ENCODE results near the gene CHRM5.
A peak's percentile ranks its signal among the peaks of the same experiment; 100 is the strongest.
"Not testable (repeated sequence)": the region's sequence is repeated elsewhere in the genome, so short reads cannot be mapped to it uniquely, and the experiment has no call there.

The CHRM5 gene

GRCh38 chr15:33994005-33994615, 25.8 kb downstream of the CHRM5 start:
- peak in 1 of 2 experiments; percentile 20 for DNase-seq

DNA sequence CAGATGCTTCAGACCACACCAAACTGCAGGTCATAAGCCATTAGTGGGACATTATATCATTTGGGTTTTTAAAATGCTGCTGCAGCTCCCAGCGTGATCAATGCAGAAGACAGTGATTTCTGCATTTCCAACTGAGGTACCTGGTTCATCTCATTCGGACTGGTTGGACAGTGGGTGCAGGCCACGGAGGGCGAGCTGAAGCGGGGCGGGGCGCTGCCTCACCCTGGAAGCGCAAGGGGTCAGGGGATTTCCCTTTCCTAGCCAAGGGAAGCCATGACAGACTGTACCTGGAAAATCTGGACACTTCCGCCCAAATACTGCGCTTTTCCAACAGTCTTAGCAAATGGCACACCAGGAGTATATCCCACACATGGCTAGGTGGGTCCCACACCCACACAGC, 27.4 kb downstream of the CHRM5 start:
- not testable (repeated sequence) for DNase-seq

DNA sequence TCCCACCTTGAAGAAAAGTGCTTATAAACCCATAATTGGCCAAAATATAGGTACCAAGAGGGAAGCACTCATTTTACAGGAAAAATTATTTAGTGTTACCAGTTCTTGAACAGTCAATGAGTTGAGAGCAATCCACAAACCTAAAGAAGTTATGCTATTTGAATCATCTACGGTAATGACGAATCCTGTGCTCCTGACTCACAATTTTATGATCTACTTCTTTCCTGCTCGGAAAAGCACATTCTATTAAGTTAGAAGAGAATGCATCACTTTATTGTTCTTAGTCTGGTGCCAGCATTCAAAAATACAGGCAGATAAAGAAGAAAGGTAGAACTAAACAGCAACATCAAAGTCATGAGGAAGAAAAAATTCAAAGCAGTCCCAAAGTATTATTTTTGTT, 33.2 kb downstream of the CHRM5 start:
- DNase-seq = no peak

DNA sequence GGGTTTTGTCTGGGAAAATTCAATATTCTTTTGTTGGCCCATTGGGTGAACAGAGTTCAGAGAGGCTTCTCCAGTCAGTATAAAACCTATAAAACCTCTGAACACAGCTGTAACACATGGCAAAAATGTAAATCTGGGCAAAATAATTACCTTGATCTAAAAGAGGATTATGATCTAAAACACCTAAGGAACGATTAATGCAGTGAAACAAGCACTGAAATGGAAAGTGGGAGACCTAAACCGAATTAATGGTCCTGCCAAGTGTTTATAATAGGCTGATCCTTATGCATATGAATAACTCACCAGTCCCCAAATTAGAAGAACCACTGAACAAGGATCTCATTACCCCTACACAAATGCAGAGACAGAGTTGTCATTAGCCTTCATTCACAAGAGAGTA, 38.1 kb downstream of the CHRM5 start:
- no peak for DNase-seq

GRCh38 chr15:34009656-34010055, 41.4 kb downstream of the CHRM5 start:
- no peak for DNase-seq

DNA sequence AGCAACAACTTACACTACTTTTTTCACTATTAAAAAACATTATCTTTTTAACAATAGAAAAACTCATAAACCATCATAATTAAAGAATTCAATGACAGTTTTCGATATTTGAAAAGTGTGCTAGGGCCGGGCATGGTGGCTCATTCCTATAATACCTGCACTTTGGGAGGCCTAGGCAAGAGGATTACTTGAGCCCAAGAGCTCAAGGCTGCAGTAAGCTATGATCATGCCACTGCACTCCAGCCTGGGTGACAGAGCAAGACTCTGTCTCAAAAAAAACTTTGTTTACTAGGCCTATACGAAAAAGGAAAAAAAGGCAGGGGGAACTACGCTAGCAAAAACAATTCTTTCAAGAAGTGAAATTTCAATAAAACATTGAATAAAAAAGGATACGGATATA, 42.6 kb downstream of the CHRM5 start:
- DNase-seq = no peak

DNA sequence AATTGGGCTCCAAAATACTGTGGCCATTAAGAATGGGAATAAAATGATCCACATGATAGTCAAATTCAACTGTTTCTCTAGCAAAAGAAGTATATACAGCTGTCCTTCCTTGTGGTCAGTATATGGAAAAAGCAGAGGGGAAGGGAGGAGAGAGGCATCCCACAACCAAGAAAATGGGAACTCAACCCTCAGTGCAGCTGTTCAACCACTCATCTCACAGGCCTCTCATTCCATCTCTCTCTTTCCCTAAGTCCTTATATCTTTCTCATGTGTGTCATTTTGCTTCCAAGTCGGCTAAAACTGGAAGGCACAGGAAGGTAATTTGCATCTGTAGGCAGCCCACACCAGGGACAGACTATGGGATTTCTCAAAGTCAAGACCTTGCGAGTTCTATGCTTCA, 43.2 kb downstream of the CHRM5 start:
- no peak for DNase-seq

DNA sequence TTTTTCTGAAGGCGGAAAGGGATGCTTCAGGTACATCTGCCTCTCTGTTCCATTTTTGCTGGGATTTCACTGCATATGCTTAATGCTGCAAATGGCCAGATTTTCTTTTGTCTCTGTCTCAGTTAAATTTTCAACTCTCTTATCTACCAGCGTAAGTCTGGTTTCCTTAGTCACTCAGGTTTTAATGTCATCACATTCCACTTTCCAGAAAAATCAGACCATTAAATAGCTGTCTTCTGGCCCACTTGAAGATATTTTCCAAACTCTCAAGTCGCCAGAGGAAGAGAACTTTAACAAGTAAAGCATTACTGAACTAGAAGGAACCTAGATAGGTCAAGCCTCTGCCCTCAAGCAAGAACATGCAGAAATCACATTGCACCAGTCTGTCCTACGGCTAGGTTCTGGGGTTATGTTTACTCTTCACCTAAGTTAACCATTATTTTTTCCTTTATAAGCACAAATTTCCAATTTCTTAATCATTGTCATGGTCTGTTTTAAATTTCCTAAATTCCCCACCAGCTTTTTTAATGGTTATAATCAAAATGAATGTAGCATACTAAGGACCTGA, 44.2 kb downstream of the CHRM5 start:
- DNase-seq = no peak

- DNase-seq = no peak
Observed at GRCh38 chr15:34013746-34014145, 45.4 kb downstream of the CHRM5 start.

DNA sequence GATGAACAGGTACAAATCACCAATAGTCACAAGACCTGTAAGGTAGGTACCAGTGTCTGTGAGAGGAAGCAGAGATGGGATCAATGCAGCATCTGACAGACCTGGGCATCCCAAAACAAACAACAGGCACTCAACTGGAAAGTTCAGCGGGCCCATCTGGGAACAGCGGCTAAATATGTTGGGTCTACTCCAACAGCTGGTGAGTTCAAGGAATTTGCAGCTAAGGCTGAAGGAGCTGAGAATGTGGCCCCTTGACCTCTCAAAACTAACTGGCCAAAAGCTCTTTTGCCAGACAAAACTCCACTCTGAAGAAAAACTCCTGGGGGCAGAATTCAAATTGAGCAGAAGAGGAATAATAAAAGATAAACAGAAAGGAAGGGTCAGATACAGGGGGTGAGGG, 46.3 kb downstream of the CHRM5 start:
- DNase-seq = no peak

GRCh38 chr15:34018021-34018645, 49.8 kb downstream of the CHRM5 start:
- DNase-seq = no peak

GRCh38 chr15:34018738-34019137, 50.4 kb downstream of the CHRM5 start:
- not testable (repeated sequence) for DNase-seq

DNA sequence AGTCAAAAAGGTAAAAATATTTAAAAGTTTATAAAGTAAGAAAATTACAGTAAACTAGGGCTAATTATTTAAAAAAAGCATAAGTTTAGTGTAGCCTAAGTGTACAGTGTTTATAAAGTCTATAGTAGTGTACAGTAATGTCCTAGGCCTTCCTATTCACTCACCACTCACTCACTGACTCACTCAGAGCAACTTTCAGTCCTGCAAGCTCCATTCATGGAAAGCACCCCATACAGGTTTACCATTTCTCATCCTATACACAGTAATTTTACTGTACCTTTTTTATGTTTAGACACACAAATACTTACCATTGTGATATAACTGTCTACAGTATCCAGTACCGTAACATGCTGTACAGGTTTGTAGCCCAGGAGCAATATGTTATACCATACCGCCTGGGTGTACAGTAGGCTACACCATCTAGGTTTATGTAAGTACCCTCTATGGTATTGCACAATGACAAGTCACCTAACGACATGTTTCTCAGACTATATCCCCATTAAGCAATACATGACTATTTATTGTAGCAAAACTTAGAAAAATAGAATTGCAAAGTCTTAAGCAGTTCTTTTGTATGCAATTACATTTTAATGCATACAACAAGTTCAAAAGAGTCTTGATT, 51.2 kb downstream of the CHRM5 start:
- no peak for DNase-seq

- DNase-seq = no peak
Observed at GRCh38 chr15:34023907-34024306, 55.6 kb downstream of the CHRM5 start.

GRCh38 chr15:34025252-34025651, 57.0 kb downstream of the CHRM5 start:
- no peak for DNase-seq

DNA sequence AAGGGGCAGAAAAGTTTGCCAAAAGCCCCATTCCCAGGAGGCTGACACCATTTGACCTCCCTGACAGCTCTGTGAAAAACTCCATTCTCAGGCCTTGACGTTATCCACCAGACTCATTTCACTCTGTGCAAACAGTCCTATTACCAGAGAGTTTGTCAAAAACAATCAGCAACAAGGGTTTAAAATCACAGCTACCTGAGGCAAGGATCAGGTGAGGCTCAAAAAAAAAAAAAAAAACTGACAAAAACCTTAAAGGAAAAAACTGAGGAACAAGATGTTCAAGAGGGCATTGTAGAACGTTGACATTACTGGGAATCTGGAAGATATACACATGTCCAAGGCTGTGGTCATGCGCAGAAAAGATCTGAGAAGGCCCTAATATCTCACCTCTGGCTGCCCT, 59.3 kb downstream of the CHRM5 start:
- no peak for DNase-seq

DNA sequence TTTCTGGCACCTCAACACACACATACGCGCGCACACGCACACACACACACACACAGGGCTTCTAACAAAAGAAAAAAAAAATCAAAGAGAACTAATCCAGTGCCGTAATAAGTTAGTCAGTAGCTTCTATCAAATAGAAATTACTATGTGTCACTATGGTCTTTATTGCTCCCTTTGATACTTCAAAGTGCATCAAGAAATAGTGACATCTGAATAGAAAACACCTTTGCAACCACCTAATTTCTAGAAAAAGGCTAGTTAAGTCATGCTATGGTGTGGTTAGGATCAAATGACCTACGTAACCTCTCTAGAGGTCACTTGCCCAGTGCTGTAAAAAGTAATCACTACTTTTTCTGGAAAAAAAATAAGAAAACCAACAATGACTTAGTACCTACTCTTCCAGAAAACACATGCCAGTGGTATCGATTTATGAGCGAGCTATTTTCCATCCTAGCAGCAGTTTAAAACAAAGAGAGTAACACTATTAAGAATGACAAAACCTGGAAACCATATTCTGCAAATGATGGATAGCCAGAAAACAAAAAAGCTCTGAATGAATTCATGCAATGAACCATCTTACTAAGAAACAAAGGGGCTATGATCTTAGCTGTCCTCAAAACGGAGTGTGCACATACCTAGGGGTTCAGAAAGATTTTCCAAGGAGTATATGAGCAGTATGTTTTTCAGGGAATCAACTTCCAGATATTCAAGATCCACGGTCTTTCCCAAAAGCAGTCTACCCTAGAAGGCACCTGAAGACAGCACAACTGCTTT, 63.9 kb downstream of the CHRM5 start:
- DNase-seq = no peak

DNA sequence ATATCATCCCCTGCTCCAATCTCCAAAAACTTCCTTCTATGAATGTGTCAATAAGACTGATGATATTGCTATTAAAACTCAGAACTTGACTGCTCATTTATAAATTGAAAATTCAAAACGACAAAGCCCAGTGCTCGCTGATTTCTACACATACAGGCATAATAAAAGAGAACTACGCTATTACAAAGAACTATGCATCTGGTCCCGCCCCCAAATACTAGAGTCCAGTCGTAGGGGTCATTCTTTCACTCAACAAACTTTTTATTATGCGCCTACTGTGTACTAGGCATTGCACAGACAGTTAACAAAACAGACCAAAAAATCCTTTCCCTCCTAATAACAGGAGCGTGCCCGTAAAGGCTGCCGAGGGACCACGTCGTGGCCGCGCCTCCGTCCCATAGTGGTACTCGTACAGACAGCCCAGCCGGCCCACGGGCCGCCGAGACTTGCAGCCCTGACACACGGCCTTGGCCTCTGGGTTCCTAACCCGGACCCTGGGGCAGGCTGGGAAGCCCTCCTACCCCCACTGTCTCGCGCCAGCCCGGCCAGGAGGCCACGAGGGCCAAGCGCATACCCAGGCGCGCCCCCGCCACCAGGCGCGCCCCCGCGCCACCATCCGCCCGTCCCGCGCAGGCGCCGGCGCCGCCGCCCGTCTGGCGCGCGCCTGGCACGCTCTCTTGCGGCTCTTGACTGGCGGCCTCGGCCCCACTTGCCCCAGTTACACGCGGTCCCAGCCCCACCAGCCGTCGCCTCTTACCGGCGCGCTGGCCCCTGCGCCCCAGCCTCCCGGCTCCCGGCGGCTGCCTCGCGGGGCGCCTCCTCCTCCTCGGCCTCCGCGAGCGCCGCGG, 70.0 kb downstream of the CHRM5 start:
- peak; percentile 33 to 82 for DNase-seq

- DNase-seq = peak; percentile 53 to 55
Observed at GRCh38 chr15:34038871-34039789, 70.8 kb downstream of the CHRM5 start, which contains the start of gene AVEN. Gene AVEN, minus strand, starts transcription at chr15:34039204. Its CDS starts 158 bp downstream, at chr15:34039046.

GRCh38 chr15:34039790-34040113, 71.5 kb downstream of the CHRM5 start:
- DNase-seq = no peak

DNA sequence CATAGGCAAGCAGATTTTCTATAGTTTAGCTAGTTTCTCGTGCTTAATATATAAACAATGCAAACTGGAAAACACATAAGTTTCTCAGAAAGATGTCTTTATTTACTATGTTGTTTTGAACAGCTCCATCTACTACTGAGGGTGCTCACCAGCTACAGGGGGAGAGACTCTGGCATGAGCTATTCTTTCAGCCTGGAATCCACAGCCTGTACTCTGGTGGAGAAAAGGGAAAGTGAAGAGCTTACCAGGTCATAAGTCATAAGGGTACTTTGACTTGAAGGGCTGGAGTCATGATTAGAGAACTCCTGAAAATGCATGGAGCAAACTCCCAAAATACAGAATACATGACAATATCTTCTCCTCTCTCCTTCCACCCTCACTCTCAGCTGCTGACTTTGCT, 75.1 kb downstream of the CHRM5 start:
- DNase-seq = no peak
